Loucy (cell line): ENCODE measurements around the gene KRTAP10-2.

Source experiments
- H2AFZ ChIP-seq: fragments of 200-600 bp; sonication (generic); 2 replicates; pipeline ENCODE4 v1.6.0; 2016; ENCODE audit warnings: antibody characterized with exemption, mild to moderate bottlenecking, low read length, moderate library complexity
- H3F3A ChIP-seq: fragments of 200-600 bp; 2 replicates; pipeline ENCODE4 v1.6.0; 2016; ENCODE audit warnings: antibody characterized with exemption, low read depth, mild to moderate bottlenecking
- H3K27me3 ChIP-seq: fragments of 200-600 bp; sonication (generic); 2 replicates; pipeline ENCODE4 v1.6.1; 2014; ENCODE audit warnings: low read length, mild to moderate bottlenecking; ENCODE audit not compliant: insufficient read depth, poor library complexity, severe bottlenecking
- H3K36me3 ChIP-seq: fragments of 200-600 bp; sonication (generic); 2 replicates; pipeline ENCODE4 v1.6.1; 2016; ENCODE audit warnings: low read length; ENCODE audit not compliant: insufficient read depth
- H3K4me1 ChIP-seq: fragments of 200-600 bp; sonication (generic); 2 replicates; pipeline ENCODE4 v1.5.1; 2014; ENCODE audit warnings: low read length, mild to moderate bottlenecking; ENCODE audit not compliant: insufficient read depth, poor library complexity, severe bottlenecking
- H3K4me2 ChIP-seq: fragments of 200-600 bp; sonication (generic); 2 replicates; pipeline ENCODE4 v1.6.0; 2014; ENCODE audit warnings: antibody characterized with exemption, low read length, low read depth, mild to moderate bottlenecking; ENCODE audit not compliant: poor library complexity, severe bottlenecking
- H3K4me3 ChIP-seq: fragments of 200-600 bp; sonication (generic); 2 replicates; pipeline ENCODE4 v1.5.1; 2014; ENCODE audit warnings: low read length, mild to moderate bottlenecking, mixed read lengths; ENCODE audit not compliant: poor library complexity, severe bottlenecking
- H3K79me2 ChIP-seq: fragments of 200-600 bp; sonication (generic); 2 replicates; pipeline ENCODE4 v1.6.1; 2014; ENCODE audit warnings: low read length; ENCODE audit not compliant: insufficient read depth
- H3K9ac ChIP-seq: fragments of 200-600 bp; sonication (generic); 2 replicates; pipeline ENCODE4 v1.6.0; 2014; ENCODE audit warnings: mild to moderate bottlenecking, low read depth, low read length, moderate library complexity; ENCODE audit not compliant: poor library complexity, severe bottlenecking
- H3K9me2 ChIP-seq: fragments of 200-600 bp; sonication (generic); replicated peaks from 2 replicates; pipeline ENCODE4 v1.6.1; 2016; ENCODE audit warnings: low read depth, low read length, mixed read lengths
- H3K9me3 ChIP-seq: fragments of 200-600 bp; sonication (generic); 2 replicates; pipeline ENCODE4 v1.6.1; 2014; ENCODE audit warnings: mild to moderate bottlenecking, antibody characterized with exemption, low read length, low read depth; ENCODE audit not compliant: insufficient read depth
- H4K20me1 ChIP-seq: fragments of 200-600 bp; sonication (generic); 2 replicates; pipeline ENCODE4 v1.6.0; 2014; ENCODE audit warnings: antibody characterized with exemption, low read length, mild to moderate bottlenecking; ENCODE audit not compliant: insufficient read depth, poor library complexity, severe bottlenecking
- CTCF ChIP-seq: fragments of 200-600 bp; sonication (generic); conservative IDR thresholded peaks from 2 replicates; pipeline ENCODE4 v1.5.1; 2014; ENCODE audit warnings: mild to moderate bottlenecking, antibody characterized with exemption, low read length
- EZH2phosphoT487 ChIP-seq: fragments of 200-600 bp; IDR thresholded peaks from 2 replicates; pipeline ENCODE4 v1.6.1; 2018; ENCODE audit warnings: antibody characterized with exemption, mild to moderate bottlenecking, moderate library complexity, borderline replicate concordance

The KRTAP10-2 gene

GRCh38 chr21:44502171-44502958, 48.9 kb downstream of the KRTAP10-2 start:
- no peaks in the 10 kb centered on the region for H3K9me3 ChIP-seq

More at GRCh38 chr21:44502171-44502958, 48.9 kb downstream of the KRTAP10-2 start:
- Histone ChIP-seq H3K9ac (no peak overlapping the region), H3K4me3 (no peak overlapping the region), H3K4me1 (no peaks in the 10 kb centered on the region), H2AFZ (no peak overlapping the region), H3F3A (no peaks in the 10 kb centered on the region), H4K20me1 (no peaks in the 10 kb centered on the region), H3K27me3 (no peaks in the 10 kb centered on the region), H3K9me2 (no peaks in the 10 kb centered on the region), H3K36me3 (no peaks in the 10 kb centered on the region), H3K4me2 (no peak overlapping the region), H3K79me2 (no peaks in the 10 kb centered on the region)
- TF ChIP-seq EZH2phosphoT487 (no peak), CTCF (no peak)
